Panc1 (cell line): ENCODE results near the gene LDAF1.

Experiments used
- POLR2AphosphoS5 ChIP-seq: IDR thresholded peaks from 2 replicates; pipeline ENCODE4 v1.6.1; 2012; ENCODE audit warnings: mild to moderate bottlenecking, low read depth, low read length, moderate library complexity
- TF ChIP-seq, protein P1 (sequence below): fragments of 450-650 bp; IDR thresholded peaks from 2 replicates; pipeline ENCODE4 v1.5.1; 2017; ENCODE audit warnings: mild to moderate bottlenecking

DNA sequence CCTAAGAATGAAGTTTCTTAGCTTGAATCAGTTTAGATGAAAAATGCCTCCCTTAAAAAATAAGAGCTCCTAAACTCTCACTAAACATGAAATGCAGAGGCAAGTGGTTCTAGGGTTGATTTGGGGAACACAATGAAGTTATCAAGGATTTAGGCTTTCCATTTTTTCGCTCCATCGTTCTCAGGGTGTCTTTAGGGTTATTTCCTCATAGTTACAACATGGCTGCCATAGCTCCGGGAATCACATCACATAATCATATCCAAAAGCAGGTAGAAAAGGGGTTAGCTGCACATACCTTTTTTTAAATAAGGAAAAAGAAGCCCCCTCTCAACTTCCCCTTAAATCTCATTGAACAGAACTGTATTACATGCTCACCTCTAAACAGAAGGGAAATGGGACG is 31.5 kb downstream of the LDAF1 start:
- TF ChIP-seq, protein P1, sequence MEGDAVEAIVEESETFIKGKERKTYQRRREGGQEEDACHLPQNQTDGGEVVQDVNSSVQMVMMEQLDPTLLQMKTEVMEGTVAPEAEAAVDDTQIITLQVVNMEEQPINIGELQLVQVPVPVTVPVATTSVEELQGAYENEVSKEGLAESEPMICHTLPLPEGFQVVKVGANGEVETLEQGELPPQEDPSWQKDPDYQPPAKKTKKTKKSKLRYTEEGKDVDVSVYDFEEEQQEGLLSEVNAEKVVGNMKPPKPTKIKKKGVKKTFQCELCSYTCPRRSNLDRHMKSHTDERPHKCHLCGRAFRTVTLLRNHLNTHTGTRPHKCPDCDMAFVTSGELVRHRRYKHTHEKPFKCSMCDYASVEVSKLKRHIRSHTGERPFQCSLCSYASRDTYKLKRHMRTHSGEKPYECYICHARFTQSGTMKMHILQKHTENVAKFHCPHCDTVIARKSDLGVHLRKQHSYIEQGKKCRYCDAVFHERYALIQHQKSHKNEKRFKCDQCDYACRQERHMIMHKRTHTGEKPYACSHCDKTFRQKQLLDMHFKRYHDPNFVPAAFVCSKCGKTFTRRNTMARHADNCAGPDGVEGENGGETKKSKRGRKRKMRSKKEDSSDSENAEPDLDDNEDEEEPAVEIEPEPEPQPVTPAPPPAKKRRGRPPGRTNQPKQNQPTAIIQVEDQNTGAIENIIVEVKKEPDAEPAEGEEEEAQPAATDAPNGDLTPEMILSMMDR = no peak
- TF ChIP-seq POLR2AphosphoS5 = no peak
